NCI-H2171 (cell line): ENCODE results near the gene CBR4.

Experiments used
- DNase-seq: peaks from one replicate; lab custom pipeline; 2025; lab: John Stamatoyannopoulos, UW

The CBR4 gene

DNA sequence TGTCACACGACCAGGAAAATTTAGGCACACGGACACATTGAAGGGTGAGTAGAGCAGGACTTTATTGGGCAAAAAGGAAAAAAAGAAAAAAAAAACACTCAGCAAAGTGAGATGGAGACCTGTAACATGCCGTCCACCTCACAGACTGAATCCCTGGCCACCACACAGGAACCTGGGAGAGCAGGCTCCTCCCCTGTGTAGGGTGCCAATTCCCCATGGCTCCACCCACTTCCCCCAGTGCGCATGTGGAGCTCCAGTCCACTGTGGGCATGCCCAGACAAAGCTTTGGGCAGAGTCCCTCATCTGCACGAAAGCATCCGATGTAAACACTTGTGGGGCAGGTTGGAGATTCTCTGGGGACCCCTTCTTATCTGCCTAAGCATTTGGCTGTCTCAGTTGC is 23.6 kb upstream of the CBR4 start:
- peak; percentile 62 for DNase-seq

DNA sequence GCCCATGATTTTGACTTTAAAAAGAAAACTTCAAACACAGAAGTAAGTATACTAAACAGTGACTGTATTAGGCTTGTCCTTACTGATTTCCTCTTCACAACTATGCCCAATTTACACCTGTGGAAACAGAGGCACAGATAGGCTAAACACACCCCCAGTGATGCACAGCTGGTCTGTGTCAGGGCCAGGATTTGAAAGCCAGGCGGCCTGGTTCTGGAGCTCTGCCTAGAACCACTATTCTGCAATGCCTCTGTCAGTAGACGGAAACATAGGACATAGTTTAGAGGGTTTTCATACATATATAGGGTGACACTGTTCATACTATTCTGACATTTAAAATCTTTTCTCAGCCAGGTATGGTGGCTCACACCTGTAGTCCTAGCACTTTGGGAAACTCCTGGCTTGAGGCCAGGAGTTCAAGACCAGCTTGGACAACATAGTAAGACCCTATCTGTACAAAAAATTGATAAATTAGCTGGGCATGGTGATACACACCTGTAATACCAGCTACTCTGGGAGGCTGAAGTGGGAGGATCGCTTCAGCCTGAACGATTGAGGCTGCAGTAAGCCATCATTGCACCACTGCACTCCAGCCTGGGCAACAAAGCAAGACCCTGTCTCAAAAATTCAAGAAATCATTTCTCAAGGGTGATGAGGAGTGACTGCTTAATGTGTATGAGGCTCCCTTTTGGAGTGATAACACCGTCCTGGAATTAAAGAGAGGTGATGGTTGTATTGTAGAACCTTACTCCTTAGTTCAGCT is 23.0 kb upstream of the CBR4 start:
- DNase-seq: no peak

DNA sequence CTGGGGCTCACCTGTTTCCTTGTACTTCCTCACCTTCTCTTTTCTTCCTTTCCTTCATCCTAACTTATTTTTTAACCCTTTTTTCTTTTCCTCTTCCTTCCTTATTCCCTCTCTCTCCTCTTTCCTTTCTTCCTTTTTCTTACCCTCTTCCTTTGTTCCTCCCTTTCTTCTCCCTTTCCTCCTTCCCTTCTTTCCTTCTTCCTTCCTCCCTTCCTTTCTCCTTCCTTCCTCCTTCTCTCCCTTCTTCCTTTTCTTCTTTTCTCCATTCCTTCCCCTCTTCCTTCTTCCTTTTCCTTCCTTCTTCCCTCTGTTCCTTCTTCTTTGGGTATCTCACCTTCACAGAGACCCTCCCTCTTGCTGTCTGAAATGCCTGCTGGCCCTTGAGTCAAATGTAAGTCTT is 22.1 kb upstream of the CBR4 start:
- no peak for DNase-seq

DNA sequence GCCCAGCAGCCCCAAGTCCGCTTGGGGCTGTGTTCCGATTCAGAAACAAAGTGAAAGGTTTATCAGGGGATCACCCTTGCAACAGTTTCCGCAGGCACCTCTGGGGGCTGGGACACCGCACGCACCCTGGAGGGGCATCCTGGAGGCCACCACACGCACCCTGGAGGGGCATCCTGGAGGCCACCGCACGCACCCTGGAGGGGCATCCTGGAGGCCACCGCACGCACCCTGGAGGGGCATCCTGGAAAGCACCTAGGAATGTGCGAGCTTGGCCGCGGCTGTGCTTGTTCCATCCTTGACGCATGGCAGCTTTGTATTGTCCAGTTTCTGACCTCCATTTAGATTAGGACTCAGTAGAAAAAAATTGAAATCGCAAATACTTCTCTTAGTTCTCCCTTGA is 21.3 kb upstream of the CBR4 start:
- no peak for DNase-seq

DNA sequence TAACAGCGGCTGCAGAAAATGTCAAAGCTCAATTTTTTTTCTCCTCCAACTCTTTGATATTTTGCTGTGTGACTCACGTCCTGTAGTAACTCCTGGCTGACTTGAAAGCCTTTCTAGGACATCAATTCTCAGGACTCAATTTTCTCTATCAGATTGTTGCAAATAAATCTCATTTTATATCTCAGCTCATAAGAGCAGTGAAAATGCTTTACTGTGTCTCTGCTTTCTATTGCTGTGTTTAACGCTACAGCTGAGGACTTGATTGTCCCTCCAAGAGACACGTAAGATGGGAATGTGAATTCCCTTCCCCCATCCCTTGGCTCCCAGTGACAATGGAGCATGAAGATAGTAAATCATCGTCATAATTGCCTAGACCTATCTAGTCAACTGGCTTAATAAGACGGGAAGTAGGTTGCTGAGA is 20.5 kb upstream of the CBR4 start:
- DNase-seq: no peak

DNA sequence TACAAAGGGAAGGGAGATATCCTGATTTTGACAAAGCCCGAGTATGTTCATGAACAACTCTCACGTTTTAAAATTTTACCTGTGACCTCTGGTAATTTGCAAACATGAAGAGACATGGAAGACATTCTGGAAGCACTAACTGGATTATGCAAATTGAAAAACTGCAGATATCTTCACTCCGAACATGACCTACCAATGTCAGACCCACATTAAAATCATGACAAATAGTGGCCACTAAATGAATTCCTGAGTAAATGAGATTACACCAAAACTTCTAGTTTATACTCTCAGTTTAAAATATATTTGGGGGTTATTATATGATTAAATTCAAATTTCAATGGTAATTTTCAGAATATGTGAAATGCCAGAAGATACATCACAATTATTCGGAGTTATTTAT is 19.9 kb upstream of the CBR4 start:
- no peak for DNase-seq

DNA sequence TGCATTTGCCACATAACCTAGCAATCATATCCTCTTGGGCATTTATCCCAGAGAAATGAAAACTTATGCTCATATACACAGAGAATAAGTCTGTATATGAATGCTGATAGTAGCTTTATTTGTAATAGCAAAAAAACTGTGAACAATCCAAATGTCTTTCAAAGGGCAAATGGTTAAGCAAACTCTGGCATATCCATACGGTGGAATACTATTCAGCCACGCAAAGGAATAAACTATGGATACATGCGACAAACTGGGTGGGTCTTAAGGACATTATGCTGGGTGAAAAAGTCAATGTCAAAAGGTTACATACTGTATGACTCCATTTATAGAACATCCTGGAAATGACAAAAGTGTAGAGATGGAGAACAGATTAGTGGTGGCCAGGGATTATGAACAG is 17.6 kb upstream of the CBR4 start:
- no peak for DNase-seq

DNA sequence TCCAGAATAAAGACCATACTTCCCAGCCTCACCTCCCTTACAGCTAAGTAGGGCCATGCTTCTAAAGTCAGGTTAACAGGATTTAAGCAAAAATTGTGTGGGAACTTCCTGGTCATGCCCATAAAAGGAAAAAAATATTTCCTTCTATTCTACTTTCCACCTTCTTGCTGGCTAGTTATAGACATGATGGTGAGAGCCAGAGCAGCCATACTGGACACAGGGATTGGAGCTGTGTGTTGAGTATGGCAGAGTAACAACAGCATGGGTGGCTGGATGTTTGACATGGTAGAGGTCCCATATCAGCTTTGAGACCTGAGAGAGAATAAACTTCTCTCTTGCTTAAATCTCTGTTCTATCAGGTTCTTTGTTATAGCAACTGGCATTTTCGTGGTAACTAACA is 15.1 kb upstream of the CBR4 start:
- no peak for DNase-seq

DNA sequence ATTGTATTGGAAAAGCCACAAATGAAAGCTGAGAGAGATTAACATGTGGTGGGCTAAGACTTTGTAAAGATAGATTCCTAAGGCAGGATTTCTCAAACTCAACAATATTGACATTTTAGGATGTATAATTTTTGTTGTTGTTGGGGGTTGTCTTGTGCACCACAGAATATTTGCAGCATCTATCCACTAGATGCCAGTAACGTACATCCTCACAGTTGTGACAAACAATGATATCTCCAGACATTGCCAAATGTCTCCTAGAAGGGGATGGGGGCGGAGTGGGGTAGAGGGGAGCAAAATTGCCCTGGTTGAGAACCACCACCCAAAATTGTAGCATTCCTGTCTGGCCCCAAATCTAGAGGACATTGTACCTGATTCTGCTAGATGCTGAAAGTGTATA is 14.7 kb upstream of the CBR4 start:
- peak; percentile 12 for DNase-seq

DNA sequence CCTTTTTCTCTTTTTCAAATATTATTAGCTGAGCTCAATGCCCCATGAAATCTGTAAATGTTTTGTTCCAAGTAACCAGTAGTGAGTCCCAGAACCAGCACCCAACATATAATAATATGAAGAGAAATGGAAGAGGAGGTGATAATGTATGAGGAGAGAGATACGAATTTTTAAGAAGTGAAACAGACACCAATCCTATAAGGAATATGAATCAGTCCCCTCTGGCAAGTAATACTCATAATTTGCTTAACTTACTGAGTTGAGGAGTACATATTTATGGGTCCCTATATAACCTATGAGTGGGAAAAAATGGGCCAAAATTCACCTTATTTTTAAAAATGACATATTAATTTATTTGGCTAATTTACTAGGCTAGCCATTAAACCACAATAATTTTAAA is 8.4 kb upstream of the CBR4 start:
- DNase-seq: no peak

DNA sequence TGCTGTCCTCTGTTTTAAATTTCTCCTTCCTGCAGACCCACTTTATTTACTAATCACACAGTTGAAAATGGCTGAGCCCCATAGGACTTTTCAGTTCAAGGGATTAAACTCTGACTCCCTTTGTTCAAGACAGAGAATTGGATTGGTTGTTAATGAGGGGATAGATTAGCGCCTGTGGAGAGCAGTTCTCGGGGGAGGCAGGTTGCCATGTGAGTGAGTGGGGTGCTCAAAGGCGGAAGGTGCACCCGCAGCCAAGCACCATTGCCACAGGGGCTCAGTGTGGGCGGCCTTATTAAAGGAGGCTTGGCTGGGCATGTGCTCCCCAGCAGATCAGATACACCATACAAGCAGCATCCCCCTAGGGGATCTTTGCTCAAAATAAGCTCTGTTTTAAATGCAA is 7.9 kb upstream of the CBR4 start:
- DNase-seq: no peak

DNA sequence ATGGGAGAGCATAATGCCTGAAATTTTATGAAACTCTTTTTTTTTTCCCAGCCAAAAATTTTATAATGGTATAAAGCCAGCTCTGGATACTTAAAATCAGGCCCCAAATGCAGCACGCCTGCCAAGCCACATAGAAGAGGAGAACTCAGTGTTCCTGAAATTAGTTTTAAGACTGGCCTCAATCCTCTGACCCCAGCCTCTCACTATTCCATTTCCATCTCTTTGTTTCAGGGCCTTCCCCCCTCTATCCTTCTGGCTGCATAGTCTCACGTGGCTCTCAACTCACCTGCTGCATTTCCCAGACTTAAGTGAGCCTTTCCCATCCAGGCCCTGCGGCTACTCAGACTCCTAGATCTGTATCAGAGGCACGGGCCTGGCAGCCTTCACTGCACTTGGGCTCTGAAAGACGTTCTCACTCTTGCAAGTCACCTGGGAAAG is 5.2 kb upstream of the CBR4 start:
- DNase-seq: no peak

DNA sequence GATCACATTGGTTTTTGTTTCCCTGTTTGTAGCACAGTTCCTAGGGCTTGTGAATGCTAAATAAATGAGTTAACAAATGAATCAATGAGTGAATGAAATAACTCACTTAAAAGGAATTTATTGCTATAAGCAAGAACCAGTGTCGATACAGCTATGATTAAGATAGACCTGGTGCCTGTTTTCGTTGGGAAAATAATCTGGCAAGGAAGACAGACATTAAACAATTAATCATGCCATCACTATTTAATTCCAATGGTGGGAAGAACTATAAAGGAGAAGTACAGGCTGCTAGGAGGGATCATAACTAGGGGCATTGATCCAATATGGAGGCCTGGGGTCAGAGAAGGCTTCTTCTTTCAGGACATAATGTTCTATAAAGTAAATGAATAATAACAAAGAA is 4.5 kb upstream of the CBR4 start:
- no peak for DNase-seq

DNA sequence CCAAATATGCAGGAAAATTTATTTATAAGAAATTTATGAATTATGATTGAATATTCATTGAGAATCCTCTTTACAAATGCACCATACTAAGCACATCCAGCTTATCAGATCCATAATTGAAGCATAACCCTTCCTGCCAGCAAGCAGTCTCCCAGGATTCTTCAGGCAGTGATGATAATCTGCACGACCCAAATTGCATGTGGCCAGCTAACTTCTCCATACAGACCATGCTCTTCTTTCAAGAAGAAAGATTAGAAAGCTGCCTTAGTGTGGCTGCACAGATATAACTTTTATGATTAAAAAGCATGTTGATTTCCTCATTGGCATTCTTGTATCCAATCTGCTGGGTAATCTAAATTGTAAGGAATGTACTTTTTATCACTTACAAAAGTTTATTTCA is 3.3 kb upstream of the CBR4 start:
- no peak for DNase-seq

DNA sequence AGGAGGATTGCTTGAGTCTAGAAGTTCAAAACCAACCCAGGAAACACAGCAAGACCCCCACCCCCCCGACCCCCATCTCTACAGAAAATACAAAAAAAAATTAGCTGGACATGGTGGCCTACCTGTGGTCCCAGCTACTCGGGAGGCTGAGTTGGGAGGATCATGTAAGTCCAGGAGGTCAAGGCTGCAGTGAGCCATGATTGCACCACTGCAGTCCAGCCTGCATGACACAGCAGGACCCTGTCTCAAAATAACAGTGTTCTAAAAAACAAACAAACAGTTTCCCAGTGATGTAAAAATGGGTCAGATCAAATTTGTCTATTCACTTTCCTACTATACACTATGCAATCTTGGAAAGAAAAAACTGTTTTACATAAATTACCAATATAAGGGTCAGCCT is 2.0 kb upstream of the CBR4 start:
- no peak for DNase-seq

DNA sequence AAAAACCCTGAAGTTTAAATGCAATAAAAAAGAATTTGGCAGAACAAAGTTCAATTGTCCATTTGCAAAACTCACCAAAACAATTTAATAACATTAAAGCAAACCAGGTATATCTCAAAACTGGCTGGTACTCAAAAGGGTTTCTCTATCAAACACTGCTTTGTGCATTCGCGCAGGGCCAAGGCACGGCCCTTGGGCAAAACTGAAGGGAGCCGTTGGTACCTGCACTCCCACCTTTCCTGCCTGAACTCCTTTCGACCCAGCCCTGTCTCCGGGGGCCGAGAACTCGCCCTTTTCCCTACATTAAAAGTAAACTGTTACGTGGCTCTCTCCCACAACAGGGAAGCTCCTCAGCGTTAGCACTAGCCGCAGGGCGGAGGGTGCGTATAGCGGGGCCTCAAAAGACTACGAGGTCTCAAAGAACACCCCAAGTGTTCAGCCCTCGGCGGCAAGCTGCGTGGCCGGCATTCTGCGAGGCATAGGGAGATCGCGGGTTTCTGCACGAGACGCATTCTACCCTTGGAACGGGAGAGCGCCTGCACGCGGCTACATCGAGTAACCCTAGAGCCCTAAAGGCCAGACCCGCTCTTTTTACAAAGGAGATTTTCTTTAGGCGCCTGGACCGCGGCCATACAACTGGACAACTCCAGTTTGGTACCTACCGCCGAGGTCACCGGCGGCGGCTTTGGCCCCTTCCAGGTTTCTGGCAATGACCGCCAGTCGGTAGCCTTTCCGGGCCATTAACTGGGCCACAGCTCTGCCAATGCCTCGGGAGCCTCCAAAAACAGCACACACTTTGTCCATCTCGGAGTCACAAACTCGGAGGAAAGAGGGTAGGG is 550 bp downstream of the CBR4 start:
- peak; percentile 41 for DNase-seq

DNA sequence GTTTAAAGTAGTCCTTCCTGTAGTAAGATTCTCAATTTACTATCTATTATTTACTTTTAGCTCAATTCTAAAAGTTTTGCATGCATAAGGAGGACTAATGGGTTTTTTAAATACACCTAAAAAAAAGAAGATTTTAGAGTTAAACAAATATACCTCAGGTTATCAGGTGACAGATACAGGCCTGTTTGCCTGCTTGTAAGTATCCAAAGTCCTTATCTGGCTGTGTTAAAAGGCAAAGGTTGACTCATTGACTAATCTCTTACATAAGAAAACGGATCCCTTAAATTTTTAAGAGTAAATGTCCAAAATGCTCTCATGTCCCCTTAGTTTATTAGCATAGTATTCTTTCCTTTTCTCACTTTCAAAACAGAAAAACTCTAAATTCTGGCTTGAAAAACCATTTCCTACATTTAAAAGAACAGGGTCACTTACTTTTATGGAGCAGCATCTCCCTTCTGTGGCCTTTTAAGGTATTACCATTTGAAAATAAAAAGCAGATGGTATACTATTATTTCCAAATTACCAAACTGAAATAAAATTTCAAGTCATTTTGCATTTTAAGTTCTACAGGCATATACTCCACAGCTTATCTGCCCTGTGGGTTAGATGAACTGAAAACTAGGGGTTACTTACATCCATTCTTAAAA is 4.5 kb downstream of the CBR4 start:
- no peak for DNase-seq

DNA sequence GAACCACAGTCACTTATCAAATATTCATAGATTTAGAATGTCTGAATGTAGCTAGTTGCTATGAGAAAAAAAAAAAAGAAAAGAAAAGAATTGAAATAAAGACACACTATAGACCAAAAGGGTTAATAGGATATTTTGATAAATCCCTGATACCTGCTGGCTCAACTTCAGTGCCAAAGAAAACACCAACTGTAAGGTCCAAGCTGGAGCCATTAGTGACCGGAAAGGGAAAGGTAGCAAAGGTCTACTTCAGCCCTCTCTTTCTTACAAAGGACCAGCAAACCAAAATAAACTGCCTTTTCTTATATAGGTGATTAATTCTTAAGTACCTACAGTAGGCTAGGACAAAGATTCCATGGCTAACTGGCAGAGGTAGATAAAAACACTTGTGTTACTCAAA is 9.7 kb downstream of the CBR4 start:
- no peak for DNase-seq

DNA sequence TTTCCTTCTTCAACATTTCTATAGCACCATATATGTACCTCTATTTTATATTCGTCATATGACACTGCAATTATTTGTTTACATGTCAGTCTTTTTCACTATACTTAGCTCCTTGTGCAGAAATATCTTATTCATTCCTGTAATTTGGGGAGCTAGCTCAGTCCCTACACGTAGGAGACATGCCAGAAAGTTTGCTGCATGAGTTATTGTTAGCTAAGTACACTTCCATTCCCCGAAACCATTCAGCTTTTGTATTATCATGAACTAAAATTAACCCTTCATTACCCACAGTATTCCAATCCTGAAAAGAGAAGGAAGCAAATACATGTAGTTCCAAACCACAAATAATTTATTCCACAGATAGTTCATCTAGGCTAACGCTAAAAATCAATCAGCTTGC is 10.2 kb downstream of the CBR4 start:
- no peak for DNase-seq

DNA sequence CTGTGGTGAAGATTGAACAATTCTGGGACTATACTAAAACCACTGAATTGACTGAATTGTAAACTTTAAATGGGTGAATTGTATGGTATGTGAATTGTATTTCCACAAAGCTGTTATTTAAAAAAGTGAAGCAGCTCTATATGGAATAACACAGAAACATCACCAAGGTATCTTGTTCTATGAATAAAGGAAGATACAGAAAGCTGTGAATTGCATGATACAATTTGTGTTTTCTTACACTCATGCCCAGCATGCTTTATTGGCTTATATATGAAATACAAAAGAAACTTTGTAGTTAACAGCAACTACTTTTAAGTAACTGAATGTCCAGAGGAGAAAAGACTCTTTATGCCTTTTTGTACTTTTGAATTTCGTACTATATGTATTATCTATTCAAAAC is 11.5 kb downstream of the CBR4 start:
- DNase-seq: no peak

DNA sequence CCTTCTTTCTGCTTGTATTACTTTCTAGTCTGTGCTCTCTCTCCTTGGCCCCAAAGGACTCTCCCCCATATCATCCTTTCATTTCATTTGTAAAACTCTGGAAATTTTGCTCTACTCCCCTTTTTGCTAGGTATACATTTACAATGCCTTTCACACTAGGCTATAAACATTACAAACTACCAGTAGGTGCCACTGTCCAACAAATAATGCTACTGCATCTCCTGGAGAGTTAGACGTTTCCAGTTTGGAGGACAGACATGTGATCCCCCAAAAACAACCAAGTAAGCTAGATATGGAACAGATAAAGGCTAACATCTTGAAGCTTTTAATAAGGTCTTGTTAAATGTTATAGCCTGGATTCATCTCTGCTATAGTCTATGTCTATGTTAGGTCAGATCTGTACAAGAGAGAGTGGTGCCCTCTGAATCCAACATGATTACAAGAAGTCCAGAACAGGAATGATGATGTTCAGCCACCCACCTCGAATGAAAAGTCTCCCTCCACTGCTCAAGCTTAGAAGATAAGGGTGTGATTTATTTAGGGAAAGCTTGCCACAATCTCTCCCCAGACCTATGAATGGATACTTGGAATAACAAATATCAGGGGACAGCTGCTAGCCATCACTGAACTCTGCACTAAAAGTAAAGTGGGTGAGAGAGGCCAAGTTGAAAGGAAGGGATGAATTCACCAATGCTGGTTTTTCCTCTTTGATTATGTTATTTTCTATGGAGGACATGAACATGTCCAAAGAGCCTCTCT is 14.3 kb downstream of the CBR4 start:
- no peak for DNase-seq

DNA sequence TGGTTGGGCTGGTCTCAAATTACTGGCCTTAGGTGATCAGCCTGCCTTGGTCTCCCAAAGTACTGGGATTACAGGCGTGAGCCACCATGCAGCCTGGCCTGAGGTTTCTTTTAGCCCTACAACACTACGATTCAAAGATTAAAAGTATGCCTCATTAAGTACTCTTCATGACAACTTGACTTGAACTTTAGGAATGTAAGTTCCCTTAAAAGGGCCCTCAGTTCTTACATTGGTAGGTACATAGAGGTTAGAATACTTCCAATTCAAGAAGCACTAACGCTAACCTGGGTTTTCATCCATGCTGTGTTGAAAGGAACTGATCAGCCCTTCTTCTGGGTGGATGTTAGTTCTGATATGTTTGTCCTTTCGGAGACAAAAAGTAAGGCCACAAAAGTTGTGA is 15.1 kb downstream of the CBR4 start:
- DNase-seq: no peak
